HepG2 (cell line): Measurements from ENCODE around the gene DNAAF8. TPM values are rescaled to one million over a fixed set of nuclear protein-coding genes. Genes with fewer than 3 reads are reported as not detected.
A peak's percentile ranks its signal among the peaks of the same experiment; 100 is the strongest.

ENCODE experiments used
- AHR ChIP-seq: IDR thresholded peaks from 2 replicates; pipeline ENCODE4 v1.6.1; 2018; ENCODE audit warnings: missing genetic modification reagents, missing compliant biosample characterization
- EEA1 ChIP-seq: sonication (generic); formaldehyde crosslinking; IDR thresholded peaks from 2 replicates; pipeline ENCODE4 v1.5.1; 2020; ENCODE audit warnings: mild to moderate bottlenecking, missing genetic modification reagents, borderline replicate concordance
- GLI4 ChIP-seq: sonication (generic); formaldehyde crosslinking; IDR thresholded peaks from 2 replicates; pipeline ENCODE4 v1.5.1; 2020; ENCODE audit warnings: missing genetic modification reagents, mild to moderate bottlenecking, moderate library complexity, borderline replicate concordance
- NFIB ChIP-seq: sonication (generic); formaldehyde crosslinking; IDR thresholded peaks from 2 replicates; pipeline ENCODE4 v1.9.0; 2021; ENCODE audit warnings: missing genetic modification reagents, mild to moderate bottlenecking, borderline replicate concordance
- SMARCE1 ChIP-seq: fragments of 450-650 bp; IDR thresholded peaks from 2 replicates; pipeline ENCODE4 v1.6.1; 2017; ENCODE audit warnings: borderline replicate concordance
- ZKSCAN5 ChIP-seq: sonication (generic); formaldehyde crosslinking; IDR thresholded peaks from 2 replicates; pipeline ENCODE4 v1.5.1; 2020; ENCODE audit warnings: mild to moderate bottlenecking, missing genetic modification reagents
- ZNF24 ChIP-seq: fragments of 450-650 bp; IDR thresholded peaks from 2 replicates; pipeline ENCODE4 v1.6.1; 2017; ENCODE audit warnings: antibody characterized with exemption, mild to moderate bottlenecking
- ZNF256 ChIP-seq: sonication (generic); formaldehyde crosslinking; conservative IDR thresholded peaks from 2 replicates; pipeline ENCODE4 v1.4.0; 2020; ENCODE audit warnings: missing genetic modification reagents
- ZNF563 ChIP-seq: sonication (generic); formaldehyde crosslinking; IDR thresholded peaks from 2 replicates; pipeline ENCODE4 v1.8.0; 2022; ENCODE audit warnings: mild to moderate bottlenecking, moderate library complexity, missing genetic modification reagents
- ZNF646 ChIP-seq: sonication (generic); formaldehyde crosslinking; IDR thresholded peaks from 2 replicates; pipeline ENCODE4 v1.9.0; 2021; ENCODE audit warnings: mild to moderate bottlenecking, missing genetic modification reagents
- ZNF841 ChIP-seq: sonication (generic); formaldehyde crosslinking; IDR thresholded peaks from 2 replicates; pipeline ENCODE4 v1.8.1; 2023; ENCODE audit warnings: missing genetic modification reagents, borderline replicate concordance
- polyA plus RNA-seq, 8 experiments: library from polyadenylated mRNA; depleted of rRNA in 3 of 8; stranded (reverse) in 7 of 8; unstranded in 1 of 8; fragments of >200 nt; fragmentation: Illumina TruSeq in 4 of 8; extraction: Trizol in 4 of 8; gene quantifications; 2 replicates each; pipeline versions ENCODE4 v1.2.1 to v1.2.3, GENCODE V29; 2011 to 2016; ENCODE audit warnings: low read depth in 4 of 8, missing spikeins in 1 of 8, mixed read lengths in 1 of 8; ENCODE audit not compliant: insufficient read depth in 1 of 8
- total RNA-seq, 5 experiments: library from RNA; depleted of rRNA; stranded (reverse); fragments of >200 nt; fragmentation: Illumina TruSeq; extraction: Trizol; gene quantifications; 2 replicates each; pipeline ENCODE4 v1.2.3, GENCODE V29; 2016; ENCODE audit warnings: low read depth in 1 of 5
- TF ChIP-seq, protein P1 (sequence below): sonication (generic); formaldehyde crosslinking; IDR thresholded peaks from 2 replicates; pipeline ENCODE4 v1.5.0; 2020; ENCODE audit warnings: mild to moderate bottlenecking, missing genetic modification reagents
- TF ChIP-seq, protein P2 (sequence below): fragments of 450-650 bp; IDR thresholded peaks from 2 replicates; pipeline ENCODE4 v1.6.1; 2017; ENCODE audit warnings: mild to moderate bottlenecking
- TF ChIP-seq, protein P3 (sequence below): IDR thresholded peaks from 2 replicates; pipeline ENCODE4 v1.6.1; 2016; ENCODE audit warnings: missing compliant biosample characterization, missing genetic modification reagents, borderline replicate concordance
- TF ChIP-seq, protein P4 (sequence below): sonication (generic); formaldehyde crosslinking; IDR thresholded peaks from 2 replicates; pipeline ENCODE4 v1.5.1; 2020; ENCODE audit warnings: missing genetic modification reagents, mild to moderate bottlenecking, borderline replicate concordance

DNAAF8 gene
- total and polyA plus RNA-seq, 2 of the 13 experiments (the other 11 are each of a cell fraction or from before 2014, with no cell fraction given) = 0.44 TPM; not detected in 1

DNA sequence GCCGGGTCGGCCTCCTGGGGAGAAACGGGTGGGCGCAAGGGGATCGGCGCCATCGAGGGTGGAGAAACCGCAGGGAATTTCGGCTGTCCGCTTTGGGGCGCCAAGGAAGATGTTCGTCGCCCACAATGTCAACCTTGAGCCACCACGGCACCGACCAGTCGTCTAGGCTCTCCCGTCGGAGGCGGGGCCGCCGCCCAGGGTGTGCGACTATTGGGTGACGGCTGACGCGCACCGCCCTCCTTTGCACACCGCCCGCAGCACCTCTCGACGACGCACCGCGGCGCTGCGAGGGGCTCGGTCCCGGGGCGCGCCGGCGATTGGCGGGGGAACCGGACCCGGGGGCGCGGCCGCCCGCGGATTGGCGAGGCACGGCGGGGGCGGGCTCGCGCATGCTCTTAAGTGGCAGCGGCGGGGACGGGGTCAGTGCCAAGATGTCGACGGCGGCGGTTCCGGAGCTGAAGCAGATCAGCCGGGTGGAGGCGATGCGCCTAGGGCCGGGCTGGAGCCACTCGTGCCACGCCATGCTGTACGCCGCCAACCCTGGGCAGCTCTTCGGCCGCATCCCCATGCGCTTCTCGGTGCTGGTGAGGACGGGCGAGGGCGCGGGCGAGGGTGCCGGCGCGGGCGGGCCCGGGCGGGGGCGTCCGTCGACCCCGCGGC, 40.9 kb upstream of the DNAAF8 start, which contains the start of gene NUDT16L1 (continued):
- no peak for TF ChIP-seq ZNF24
- TF ChIP-seq, protein P1, sequence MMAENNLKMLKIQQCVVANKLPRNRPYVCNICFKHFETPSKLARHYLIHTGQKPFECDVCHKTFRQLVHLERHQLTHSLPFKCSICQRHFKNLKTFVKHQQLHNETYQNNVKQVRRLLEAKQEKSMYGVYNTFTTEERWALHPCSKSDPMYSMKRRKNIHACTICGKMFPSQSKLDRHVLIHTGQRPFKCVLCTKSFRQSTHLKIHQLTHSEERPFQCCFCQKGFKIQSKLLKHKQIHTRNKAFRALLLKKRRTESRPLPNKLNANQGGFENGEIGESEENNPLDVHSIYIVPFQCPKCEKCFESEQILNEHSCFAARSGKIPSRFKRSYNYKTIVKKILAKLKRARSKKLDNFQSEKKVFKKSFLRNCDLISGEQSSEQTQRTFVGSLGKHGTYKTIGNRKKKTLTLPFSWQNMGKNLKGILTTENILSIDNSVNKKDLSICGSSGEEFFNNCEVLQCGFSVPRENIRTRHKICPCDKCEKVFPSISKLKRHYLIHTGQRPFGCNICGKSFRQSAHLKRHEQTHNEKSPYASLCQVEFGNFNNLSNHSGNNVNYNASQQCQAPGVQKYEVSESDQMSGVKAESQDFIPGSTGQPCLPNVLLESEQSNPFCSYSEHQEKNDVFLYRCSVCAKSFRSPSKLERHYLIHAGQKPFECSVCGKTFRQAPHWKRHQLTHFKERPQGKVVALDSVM (CRISPR knock-in tag) = peak; percentile 52; the same call in 1 of the 2 replicates
- no peak; the same call in 1 of the 2 replicates for TF ChIP-seq GLI4 (CRISPR knock-in tag)
- TF ChIP-seq, protein P2, sequence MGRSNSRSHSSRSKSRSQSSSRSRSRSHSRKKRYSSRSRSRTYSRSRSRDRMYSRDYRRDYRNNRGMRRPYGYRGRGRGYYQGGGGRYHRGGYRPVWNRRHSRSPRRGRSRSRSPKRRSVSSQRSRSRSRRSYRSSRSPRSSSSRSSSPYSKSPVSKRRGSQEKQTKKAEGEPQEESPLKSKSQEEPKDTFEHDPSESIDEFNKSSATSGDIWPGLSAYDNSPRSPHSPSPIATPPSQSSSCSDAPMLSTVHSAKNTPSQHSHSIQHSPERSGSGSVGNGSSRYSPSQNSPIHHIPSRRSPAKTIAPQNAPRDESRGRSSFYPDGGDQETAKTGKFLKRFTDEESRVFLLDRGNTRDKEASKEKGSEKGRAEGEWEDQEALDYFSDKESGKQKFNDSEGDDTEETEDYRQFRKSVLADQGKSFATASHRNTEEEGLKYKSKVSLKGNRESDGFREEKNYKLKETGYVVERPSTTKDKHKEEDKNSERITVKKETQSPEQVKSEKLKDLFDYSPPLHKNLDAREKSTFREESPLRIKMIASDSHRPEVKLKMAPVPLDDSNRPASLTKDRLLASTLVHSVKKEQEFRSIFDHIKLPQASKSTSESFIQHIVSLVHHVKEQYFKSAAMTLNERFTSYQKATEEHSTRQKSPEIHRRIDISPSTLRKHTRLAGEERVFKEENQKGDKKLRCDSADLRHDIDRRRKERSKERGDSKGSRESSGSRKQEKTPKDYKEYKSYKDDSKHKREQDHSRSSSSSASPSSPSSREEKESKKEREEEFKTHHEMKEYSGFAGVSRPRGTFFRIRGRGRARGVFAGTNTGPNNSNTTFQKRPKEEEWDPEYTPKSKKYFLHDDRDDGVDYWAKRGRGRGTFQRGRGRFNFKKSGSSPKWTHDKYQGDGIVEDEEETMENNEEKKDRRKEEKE = no peak
- TF ChIP-seq ZKSCAN5 = 0 out of 2 replicates have a peak, but pooled peaks have one; percentile 33
- TF ChIP-seq ZNF256 (CRISPR knock-in tag) = no peak
- peak; percentile 40; the same call in 1 of the 2 replicates for TF ChIP-seq AHR
- TF ChIP-seq ZNF646 (CRISPR knock-in tag) = no peak
- no peak for TF ChIP-seq ZNF841 (CRISPR knock-in tag)
- TF ChIP-seq EEA1 = 0 out of 2 replicates have a peak, but pooled peaks have one; percentile 32
- peak; percentile 89 for TF ChIP-seq ZNF563 (CRISPR knock-in tag)
- TF ChIP-seq, protein P3, sequence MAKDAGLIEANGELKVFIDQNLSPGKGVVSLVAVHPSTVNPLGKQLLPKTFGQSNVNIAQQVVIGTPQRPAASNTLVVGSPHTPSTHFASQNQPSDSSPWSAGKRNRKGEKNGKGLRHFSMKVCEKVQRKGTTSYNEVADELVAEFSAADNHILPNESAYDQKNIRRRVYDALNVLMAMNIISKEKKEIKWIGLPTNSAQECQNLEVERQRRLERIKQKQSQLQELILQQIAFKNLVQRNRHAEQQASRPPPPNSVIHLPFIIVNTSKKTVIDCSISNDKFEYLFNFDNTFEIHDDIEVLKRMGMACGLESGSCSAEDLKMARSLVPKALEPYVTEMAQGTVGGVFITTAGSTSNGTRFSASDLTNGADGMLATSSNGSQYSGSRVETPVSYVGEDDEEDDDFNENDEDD (CRISPR knock-in tag) = peak; percentile 54; the same call in 1 of the 2 replicates
- no peak for TF ChIP-seq SMARCE1
- no peak for TF ChIP-seq NFIB
- TF ChIP-seq, protein P4, sequence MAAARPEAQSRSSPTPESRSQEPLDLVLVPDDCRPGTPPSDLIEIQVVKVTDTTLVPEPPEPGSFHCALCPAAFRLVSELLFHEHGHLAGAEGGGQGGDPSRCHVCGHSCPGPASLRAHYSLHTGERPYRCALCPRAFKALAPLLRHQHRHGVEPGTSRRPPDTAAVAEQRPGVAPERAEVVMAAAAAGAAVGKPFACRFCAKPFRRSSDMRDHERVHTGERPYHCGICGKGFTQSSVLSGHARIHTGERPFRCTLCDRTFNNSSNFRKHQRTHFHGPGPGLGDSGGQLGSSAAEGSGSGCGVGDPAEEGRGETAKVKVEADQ (CRISPR knock-in tag) = no peak
